Spleen (tissue), 7 donors: Measurements from ENCODE around the gene IMP4.

Experiments
- POLR2A ChIP-seq, 3 donors: fragments of 450-650 bp; IDR thresholded peaks; one replicate each; pipeline ENCODE4 v1.5.1; 2017; ENCODE audit warnings: antibody characterized with exemption in 3 of 3, mild to moderate bottlenecking in 1 of 3
- TF ChIP-seq, protein P1 (sequence below), 11 experiments: fragments of 200-600 bp in 7 of 11; fragments of 450-650 bp in 4 of 11; sonication (generic) in 4 of 11; IDR thresholded peaks in 8 of 11; conservative IDR thresholded peaks in 3 of 11; 1 replicate in 7 of 11; 2 replicates in 4 of 11; pipeline versions ENCODE4 v1.4.0 to v1.8.0; 2016 to 2021; ENCODE audit warnings: antibody characterized with exemption in 11 of 11, inconsistent platforms in 4 of 11, mild to moderate bottlenecking in 1 of 11
- donor health status: DM: no; HTN: no; CAD: no; lungs with moderate emphysema.
- donor health status: DM: no; HTN: no; CAD: no.
- donor health status: DM: no; HTN: no; CAD: no.

DNA sequence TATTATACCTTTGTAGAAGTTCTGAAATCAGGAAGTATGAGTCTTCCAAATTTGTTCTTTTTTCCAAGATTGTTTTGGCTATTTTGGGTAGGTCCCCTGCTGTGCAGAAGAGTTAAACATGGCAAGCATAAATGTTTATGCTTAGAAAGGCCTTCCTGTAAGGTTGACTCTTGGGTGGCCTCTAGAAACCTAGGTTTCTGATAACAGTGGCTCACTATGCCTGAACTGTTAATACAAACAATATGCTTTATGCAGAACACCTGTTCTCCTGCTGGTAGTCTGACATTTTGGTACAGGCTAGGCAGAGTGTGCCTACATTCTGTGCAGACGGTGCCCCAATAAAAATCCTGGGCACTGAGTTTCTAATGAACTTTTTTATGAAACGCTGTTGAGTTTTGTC, 23.3 kb downstream of the IMP4 start:
- TF ChIP-seq, protein P1, sequence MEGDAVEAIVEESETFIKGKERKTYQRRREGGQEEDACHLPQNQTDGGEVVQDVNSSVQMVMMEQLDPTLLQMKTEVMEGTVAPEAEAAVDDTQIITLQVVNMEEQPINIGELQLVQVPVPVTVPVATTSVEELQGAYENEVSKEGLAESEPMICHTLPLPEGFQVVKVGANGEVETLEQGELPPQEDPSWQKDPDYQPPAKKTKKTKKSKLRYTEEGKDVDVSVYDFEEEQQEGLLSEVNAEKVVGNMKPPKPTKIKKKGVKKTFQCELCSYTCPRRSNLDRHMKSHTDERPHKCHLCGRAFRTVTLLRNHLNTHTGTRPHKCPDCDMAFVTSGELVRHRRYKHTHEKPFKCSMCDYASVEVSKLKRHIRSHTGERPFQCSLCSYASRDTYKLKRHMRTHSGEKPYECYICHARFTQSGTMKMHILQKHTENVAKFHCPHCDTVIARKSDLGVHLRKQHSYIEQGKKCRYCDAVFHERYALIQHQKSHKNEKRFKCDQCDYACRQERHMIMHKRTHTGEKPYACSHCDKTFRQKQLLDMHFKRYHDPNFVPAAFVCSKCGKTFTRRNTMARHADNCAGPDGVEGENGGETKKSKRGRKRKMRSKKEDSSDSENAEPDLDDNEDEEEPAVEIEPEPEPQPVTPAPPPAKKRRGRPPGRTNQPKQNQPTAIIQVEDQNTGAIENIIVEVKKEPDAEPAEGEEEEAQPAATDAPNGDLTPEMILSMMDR (IDR thresholded peaks at IDR 0.05 in 8 of 11, conservative IDR thresholded peaks at IDR 0.05 in 3 of 11): no peak
- no peak for TF ChIP-seq POLR2A (IDR thresholded peaks at IDR 0.05)
